ENCODE results near the gene PTPRJ. TPM values are rescaled to one million over a fixed set of nuclear protein-coding genes. Genes with fewer than 3 reads are reported as not detected.

PTPRJ gene
- total and polyA plus RNA-seq, 2 of the 13 experiments (the other 11 are each of a cell fraction or from before 2014, with no cell fraction given) = 1.0 to 1.2 TPM

- no TSS peak for BruUV-seq (replicated peaks)
- DNase-seq (ENCODE audit: low spot score) (no peak), ATAC-seq (no peak), FAIRE-seq (no peak)
- Histone ChIP-seq H3K79me2 (ENCODE audit: insufficient read depth, low read length) (no peaks in the 10 kb centered on the region), H3K9ac (ENCODE audit: insufficient read depth, low read depth, low read length) (no peak overlapping the region), H3K36me3 (replicated peaks in 1 of 2; ENCODE audit: control insufficient read depth in 1 of 2, insufficient read depth in 2 of 2, low read length in 2 of 2) (no peaks in the 10 kb centered on the region), H3K4me3 (replicated peaks in 1 of 3; ENCODE audit: insufficient read depth in 1 of 3, low read depth in 2 of 3, low read length in 3 of 3) (no peak overlapping the region), H3K4me2 (ENCODE audit: low read depth, low read length) (no peak overlapping the region), H3K27ac (ENCODE audit: extremely low read length, insufficient read depth, low read length) (no peak overlapping the region), H4K20me1 (ENCODE audit: insufficient read depth, low read length) (no peaks in the 10 kb centered on the region), H3K9me3 (ENCODE audit: low read length) (no peaks in the 10 kb centered on the region), H2AFZ (ENCODE audit: low read length) (no peak overlapping the region), H3K4me1 (ENCODE audit: insufficient read depth, low read length) (no peaks in the 10 kb centered on the region), H3K27me3 (ENCODE audit: control insufficient read depth in 1 of 2, insufficient read depth in 2 of 2, low read length in 2 of 2) (no peaks in the 10 kb centered on the region)
- ChIA-PET CTCF (ENCODE audit: low intra/inter-chr PET ratio, low total read pairs) (no interaction called here), POLR2A (no interaction called here)
- intact Hi-C loops (cut with micrococcal nuclease; ENCODE audit: unreplicated experiment) = no loop called here
- TF ChIP-seq, protein P1, sequence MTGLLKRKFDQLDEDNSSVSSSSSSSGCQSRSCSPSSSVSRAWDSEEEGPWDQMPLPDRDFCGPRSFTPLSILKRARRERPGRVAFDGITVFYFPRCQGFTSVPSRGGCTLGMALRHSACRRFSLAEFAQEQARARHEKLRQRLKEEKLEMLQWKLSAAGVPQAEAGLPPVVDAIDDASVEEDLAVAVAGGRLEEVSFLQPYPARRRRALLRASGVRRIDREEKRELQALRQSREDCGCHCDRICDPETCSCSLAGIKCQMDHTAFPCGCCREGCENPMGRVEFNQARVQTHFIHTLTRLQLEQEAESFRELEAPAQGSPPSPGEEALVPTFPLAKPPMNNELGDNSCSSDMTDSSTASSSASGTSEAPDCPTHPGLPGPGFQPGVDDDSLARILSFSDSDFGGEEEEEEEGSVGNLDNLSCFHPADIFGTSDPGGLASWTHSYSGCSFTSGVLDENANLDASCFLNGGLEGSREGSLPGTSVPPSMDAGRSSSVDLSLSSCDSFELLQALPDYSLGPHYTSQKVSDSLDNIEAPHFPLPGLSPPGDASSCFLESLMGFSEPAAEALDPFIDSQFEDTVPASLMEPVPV (CRISPR knock-in tag; IDR thresholded peaks at IDR 0.05) = no peak
- TF ChIP-seq ASH2L (IDR thresholded peaks at IDR 0.05; ENCODE audit: insufficient read length, low read depth, low read length) (no peak), ZC3H4 (CRISPR knock-in tag; IDR thresholded peaks at IDR 0.05; ENCODE audit: borderline replicate concordance) (no peak), E2F1 (CRISPR knock-in tag; IDR thresholded peaks at IDR 0.05) (no peak), PHF8 (CRISPR knock-in tag; IDR thresholded peaks at IDR 0.05) (no peak), LCORL (IDR thresholded peaks at IDR 0.05) (no peak), LCORL (CRISPR knock-in tag; IDR thresholded peaks at IDR 0.05) (no peak), ELF1 (CRISPR knock-in tag; IDR thresholded peaks at IDR 0.05) (no peak), ZNF260 (CRISPR knock-in tag; IDR thresholded peaks at IDR 0.05; ENCODE audit: borderline replicate concordance, low read depth) (no peak), MAF1 (CRISPR knock-in tag; IDR thresholded peaks at IDR 0.05; ENCODE audit: borderline replicate concordance) (no peak), KDM6A (CRISPR knock-in tag; IDR thresholded peaks at IDR 0.05; ENCODE audit: low read depth) (no peak)
- TF ChIP-seq, protein P2, sequence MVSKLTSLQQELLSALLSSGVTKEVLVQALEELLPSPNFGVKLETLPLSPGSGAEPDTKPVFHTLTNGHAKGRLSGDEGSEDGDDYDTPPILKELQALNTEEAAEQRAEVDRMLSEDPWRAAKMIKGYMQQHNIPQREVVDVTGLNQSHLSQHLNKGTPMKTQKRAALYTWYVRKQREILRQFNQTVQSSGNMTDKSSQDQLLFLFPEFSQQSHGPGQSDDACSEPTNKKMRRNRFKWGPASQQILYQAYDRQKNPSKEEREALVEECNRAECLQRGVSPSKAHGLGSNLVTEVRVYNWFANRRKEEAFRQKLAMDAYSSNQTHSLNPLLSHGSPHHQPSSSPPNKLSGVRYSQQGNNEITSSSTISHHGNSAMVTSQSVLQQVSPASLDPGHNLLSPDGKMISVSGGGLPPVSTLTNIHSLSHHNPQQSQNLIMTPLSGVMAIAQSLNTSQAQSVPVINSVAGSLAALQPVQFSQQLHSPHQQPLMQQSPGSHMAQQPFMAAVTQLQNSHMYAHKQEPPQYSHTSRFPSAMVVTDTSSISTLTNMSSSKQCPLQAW (CRISPR knock-in tag; IDR thresholded peaks at IDR 0.05) = no peak
- TF ChIP-seq, protein P3, sequence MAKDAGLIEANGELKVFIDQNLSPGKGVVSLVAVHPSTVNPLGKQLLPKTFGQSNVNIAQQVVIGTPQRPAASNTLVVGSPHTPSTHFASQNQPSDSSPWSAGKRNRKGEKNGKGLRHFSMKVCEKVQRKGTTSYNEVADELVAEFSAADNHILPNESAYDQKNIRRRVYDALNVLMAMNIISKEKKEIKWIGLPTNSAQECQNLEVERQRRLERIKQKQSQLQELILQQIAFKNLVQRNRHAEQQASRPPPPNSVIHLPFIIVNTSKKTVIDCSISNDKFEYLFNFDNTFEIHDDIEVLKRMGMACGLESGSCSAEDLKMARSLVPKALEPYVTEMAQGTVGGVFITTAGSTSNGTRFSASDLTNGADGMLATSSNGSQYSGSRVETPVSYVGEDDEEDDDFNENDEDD (CRISPR knock-in tag; IDR thresholded peaks at IDR 0.05; ENCODE audit: borderline replicate concordance) = no peak
- in situ Hi-C loops (cut with HindIII; ENCODE audit: extremely low pct_ligation_motif_present, low pct_unique_long_range_greater_than_20kb) = no loop called here
- WGBS (ENCODE audit: low lambda C conversion rate) = 84% methylated on average over 7 of the region's 11 CpGs
Measured at GRCh38 chr11:48124880-48125279, 144.5 kb downstream of the PTPRJ start.
